IMR-90 (cell line): ENCODE data around the gene ELL.

Source experiments
- NFE2L2 ChIP-seq: fragments of 150-350 bp; IDR thresholded peaks from 2 replicates; pipeline ENCODE4 v1.6.1; 2016; ENCODE audit warnings: low read depth, mild to moderate bottlenecking, low read length
- POLR2A ChIP-seq: IDR thresholded peaks from 2 replicates; pipeline ENCODE4 v1.6.1; 2012; ENCODE audit warnings: mild to moderate bottlenecking, low read depth, low read length
- TF ChIP-seq, protein P1 (sequence below): conservative IDR thresholded peaks from 2 replicates; pipeline ENCODE4 v1.5.1; 2012; ENCODE audit warnings: mild to moderate bottlenecking, low read depth, low read length, improper control_type of control experiment

DNA sequence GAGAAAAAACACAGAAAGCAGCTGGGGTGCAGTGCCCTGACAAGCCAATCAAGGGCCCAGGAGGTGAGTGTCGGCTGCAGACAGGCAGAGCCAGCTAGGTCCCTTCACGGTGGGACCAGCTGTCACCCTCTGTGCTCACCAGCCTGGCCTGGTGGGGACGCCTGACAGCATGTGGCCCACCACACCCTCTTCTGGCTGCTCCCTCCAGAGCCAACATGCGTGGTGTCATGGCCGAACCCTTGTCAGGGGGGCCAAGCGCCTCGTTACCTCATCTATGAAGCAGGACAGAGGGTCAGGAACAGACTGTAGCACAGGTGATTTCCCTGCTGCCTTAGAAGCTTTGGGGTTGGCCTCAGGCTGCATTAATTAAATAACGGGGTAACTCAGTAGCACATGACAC lies 43.9 kb downstream of the ELL start:
- TF ChIP-seq POLR2A (no peak), NFE2L2 (no peak)
- TF ChIP-seq, protein P1, sequence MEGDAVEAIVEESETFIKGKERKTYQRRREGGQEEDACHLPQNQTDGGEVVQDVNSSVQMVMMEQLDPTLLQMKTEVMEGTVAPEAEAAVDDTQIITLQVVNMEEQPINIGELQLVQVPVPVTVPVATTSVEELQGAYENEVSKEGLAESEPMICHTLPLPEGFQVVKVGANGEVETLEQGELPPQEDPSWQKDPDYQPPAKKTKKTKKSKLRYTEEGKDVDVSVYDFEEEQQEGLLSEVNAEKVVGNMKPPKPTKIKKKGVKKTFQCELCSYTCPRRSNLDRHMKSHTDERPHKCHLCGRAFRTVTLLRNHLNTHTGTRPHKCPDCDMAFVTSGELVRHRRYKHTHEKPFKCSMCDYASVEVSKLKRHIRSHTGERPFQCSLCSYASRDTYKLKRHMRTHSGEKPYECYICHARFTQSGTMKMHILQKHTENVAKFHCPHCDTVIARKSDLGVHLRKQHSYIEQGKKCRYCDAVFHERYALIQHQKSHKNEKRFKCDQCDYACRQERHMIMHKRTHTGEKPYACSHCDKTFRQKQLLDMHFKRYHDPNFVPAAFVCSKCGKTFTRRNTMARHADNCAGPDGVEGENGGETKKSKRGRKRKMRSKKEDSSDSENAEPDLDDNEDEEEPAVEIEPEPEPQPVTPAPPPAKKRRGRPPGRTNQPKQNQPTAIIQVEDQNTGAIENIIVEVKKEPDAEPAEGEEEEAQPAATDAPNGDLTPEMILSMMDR: no peak
